IPS-NIHi7 (cell line): ENCODE measurements around the gene TCTN1.
"Not testable (repeated sequence)": the region's sequence is repeated elsewhere in the genome, so short reads cannot be mapped to it uniquely, and the experiment has no call there.

Source experiments
- DNase-seq: peaks from one replicate; pipeline ENCODE4 v3.0.0; 2012; ENCODE audit warnings: mixed read lengths; ENCODE audit errors: extremely low spot score

The TCTN1 gene

DNA sequence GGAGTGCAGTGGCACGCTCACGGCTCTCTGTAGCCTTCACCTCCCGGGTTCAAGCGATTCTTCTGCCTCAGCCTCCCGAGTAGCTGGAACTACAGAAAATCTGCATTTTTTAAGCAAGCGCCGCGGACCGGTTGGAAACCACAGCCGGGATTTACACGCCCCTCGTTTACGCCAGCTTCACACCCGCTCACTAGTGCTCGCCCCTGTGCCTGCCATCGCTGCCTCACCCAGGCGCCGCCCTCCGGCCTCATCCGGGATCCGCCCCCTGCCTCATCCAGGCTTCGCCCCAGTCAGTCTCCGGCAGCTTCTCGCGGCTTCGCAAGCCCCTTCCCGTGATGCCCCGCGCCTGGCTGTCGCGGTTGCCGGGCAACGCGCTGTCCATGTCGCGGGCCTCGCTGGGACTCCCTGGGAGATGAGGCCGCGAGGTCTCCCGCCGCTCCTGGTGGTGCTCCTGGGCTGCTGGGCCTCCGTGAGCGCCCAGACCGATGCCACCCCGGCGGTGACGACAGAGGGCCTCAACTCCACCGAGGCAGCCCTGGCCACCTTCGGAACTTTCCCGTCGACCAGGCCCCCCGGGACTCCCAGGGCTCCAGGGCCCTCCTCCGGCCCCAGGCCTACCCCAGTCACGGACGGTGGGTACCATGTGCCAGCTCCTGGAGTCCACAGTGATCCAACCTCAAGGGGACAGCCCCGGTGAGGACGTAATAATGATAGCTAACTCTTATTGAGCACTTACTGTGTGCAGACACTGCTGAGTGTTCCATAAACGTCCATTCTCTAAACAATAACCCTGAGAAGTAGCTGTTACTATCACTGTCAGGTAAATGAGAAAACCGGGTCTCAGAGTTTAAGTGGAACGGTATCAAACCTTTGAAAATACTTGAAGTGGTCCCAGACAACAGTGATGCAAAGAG, at the start of gene TCTN1:
TCTN1 (plus strand) TSS at position 359 of the 914 bp plus-strand sequence; CDS start at position 413, 54 bp downstream.
- DNase-seq = peak; percentile 100

GRCh38 chr12:110564471-110564991, 49.4 kb upstream of the TCTN1 start:
- DNase-seq = no peak

DNA sequence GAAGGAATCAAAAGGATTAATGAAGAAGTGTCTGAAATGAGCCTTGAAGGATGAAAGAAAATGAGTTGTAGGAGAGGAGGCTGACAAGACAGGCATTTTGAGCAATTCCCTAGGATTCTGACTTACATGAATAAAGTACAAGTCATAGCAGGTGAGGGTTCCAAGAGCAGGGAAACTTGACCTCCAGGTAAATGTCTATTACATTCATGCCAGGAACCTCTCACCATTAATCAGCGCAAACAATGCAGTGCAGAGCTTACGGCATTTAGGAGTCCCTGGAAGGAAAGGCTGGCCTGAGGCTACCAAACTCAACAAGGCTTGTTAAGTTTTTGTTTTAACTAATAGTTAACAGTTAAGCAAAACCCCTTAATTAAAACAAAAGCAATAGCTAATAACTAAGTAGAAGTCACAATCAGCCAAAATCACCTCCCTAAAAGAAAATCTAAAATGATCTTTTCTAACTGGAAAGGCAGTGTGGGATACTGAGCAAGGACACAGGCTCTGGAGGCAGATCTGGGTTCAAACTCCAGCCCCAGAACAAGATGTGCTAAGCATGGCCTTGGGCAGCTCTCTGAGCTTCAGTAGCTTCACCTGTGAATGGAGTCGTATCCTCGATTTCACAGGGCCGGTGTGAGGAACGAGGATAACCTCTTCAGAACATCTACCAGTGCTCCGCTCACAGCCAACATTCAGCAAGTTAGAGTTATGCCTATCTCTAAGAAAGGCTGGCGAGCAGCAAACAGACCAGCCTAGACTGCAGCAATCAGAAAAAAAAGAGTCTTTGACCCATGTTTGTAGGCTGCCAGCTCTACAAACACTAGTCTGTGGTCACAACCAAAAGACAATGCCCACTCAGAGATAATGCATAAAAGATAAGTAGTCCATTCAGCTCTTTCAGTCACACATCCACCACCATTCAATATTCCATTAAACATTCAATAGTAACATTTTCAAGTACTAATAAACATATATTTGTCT, 47.7 kb upstream of the TCTN1 start:
- DNase-seq = no peak

- DNase-seq = no peak
Measured at GRCh38 chr12:110566993-110567392, 46.9 kb upstream of the TCTN1 start.

DNA sequence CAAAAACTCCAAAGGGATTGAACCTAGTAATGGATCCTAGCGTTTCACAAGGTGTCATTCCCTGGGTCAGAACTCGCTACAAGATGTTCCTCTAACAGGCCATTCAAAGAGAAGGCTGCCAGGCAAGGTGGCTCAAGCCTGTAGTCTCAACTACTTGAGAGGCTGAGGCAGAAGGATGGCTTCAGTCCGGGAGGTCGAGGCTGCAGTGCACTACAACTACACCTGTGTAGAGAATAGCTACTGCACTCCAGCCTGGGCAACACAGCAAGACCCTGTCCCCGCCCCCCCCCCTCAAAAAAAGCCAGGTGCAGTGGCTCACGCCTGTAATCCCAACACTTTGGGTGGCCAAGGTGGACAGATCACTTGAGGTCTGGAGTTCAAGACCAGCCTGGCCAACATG, 45.2 kb upstream of the TCTN1 start:
- no peak for DNase-seq

DNA sequence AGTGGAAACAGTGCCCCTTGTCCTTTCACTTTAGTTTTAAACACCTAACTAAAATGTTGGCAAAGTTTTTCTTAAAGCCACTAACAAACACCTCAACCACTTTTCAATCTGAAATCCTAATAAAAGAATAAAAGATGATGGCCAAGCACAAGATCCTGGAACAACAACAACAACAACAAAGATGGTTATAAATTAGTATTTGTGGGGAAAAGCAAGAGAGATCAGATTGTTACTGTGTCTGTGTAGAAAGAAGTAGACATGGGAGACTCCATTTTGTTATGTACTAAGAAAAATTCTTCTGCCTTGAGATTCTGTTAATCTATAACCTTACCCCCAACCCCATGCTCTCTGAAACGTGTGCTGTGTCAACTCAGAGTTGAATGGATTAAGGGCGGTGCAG, 44.1 kb upstream of the TCTN1 start:
- DNase-seq = not testable (repeated sequence)

- not testable (repeated sequence) for DNase-seq
Measured at GRCh38 chr12:110570798-110571197, 43.1 kb upstream of the TCTN1 start.

- no peak for DNase-seq
Measured at GRCh38 chr12:110574044-110574443, 39.9 kb upstream of the TCTN1 start.

GRCh38 chr12:110574717-110575230, 39.2 kb upstream of the TCTN1 start:
- not testable (repeated sequence) for DNase-seq

GRCh38 chr12:110575326-110575725, 38.6 kb upstream of the TCTN1 start:
- no peak for DNase-seq

DNA sequence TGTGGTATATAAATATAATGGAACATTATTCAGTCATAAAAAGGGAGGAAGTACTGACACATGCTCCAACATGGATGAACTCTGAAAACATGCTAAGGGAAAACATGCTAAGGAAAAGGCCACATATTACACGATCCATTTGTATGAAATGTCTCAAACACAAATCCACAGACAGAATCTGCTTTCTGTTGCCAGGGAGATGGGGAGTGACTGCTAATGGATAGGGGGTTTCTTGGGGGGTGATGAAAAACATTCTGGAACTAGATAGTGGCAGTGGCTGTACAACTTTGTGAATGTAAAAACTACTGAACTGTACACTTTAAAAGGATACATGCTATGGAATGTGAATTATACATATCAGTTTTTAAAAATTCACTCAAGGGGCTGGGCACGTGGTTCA, 37.4 kb upstream of the TCTN1 start:
- no peak for DNase-seq

GRCh38 chr12:110577864-110578693, 35.9 kb upstream of the TCTN1 start:
- no peak for DNase-seq

- DNase-seq = no peak
Measured at GRCh38 chr12:110578694-110579534, 35.0 kb upstream of the TCTN1 start.

DNA sequence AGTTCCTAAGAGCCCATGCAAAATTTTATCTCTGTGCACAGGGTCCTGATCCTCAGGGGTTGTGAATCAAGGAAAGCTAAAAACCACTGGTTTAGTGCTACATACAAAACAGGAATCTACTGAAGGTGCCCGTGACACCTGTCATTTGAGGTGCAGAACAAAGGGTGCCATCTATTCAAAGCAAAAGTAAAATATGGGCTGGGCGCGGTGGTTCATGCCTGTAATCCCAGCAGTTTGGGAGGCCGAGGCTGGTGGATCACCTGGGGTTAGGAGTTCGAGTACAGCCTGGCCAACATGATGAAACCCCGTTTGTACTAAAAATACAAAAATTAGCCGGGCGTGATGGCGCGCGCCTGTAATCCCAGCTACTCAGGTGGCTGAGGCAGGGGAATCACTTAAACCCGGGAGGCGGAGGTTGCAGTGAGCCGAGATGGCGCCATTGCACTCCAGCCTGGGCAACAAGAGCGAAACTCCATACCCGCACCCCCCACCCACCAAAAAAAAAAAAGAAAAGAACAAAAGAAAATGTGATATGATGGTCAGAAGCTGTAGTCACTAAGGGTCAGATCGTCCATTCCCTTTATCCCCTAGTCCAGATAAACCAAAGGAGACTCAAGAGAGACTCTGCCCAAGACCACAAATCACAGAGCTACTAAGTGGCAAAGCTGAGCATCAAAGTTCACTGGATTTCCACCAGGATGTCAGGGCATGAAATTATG, 34.2 kb upstream of the TCTN1 start:
- no peak for DNase-seq

- no peak for DNase-seq
Measured at GRCh38 chr12:110581931-110582275, 32.0 kb upstream of the TCTN1 start.

DNA sequence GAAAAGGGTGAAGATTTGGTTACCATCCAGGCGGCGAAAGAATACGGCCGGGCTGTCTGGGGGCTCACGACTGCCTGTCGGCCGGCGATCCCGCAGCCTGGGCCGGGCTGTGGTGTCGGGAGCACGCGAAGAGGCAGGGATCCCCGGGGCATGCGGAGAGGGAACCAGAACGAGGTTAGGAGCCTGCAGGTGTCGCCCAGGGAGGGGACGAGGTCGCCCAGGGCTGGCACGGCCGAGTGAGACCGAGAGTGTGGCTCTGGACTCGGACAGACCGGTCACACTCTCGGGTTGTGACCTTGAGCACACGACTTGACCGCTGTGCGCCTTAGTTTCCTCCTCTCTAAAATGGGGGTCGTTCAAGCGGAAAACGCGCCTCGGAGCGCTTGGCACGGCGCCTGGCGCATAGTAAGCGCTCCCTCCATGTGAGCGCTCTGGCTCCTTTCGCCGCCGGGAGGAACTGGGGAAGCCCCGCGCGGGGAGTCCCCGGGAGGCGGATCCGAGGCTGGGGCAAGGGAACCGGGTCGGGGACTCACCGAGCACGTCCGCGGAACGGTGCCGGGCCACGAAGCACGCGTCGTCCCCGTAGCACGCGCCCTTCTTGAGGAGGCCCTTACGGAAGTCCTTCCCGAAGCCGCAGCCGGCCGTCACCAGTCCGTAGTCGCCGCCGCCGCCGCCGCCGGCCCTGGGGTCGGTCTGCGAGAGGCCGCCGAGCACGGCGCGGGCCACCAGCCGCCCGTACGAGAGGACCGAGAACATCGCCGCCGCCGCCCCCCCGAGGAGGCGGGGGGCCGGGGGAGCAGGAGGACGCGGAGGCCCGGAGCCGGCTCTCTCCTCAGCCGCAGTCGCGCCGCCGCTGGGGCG, 31.4 kb upstream of the TCTN1 start:
- peak; percentile 31 for DNase-seq

- peak; percentile 98 for DNase-seq
Measured at GRCh38 chr12:110583137-110584059, 30.5 kb upstream of the TCTN1 start, which contains the start of gene PPTC7. Gene PPTC7 (minus strand): TSS chr12:110583318. CDS start chr12:110583031, 287 bp downstream.
